ENCODE results near the gene SLAMF6. TPM values are rescaled to one million over a fixed set of nuclear protein-coding genes. Genes with fewer than 3 reads are reported as not detected.

The SLAMF6 gene
- total RNA-seq, 4 donors from 2014 or later, result 0.20 to 1.5 (median 0.46) TPM

DNA sequence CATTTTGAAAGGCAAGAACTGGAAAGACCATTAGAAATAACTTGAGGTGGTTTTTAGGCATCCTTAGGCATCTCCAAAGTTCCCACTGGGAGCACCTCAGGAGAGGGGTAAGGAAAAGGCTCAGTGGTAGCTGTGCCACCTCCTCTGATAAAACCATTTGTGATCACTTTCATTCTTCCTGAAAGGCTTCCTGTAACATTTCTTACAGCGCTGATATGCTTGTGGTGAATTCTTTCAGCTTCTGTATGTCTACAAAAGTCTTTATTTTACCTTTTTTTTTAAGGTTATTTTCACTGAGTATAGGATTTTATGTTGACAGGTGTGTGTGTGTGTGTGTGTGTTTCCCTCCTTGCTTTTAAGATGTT, 67.9 kb downstream of the SLAMF6 start:
- DNase-seq (ENCODE audit: low spot score in 2 of 2), result no peak
- TF ChIP-seq EP300 (IDR thresholded peaks at IDR 0.05), result no peak
- no peak for TF ChIP-seq POLR2A (IDR thresholded peaks at IDR 0.05)
- no peak for TF ChIP-seq CTCF (IDR thresholded peaks at IDR 0.05)
- Histone ChIP-seq H3K36me3 (no peaks in the 10 kb centered on the region), H3K4me1 (no peaks in the 10 kb centered on the region), H3K27me3 (no peaks in the 10 kb centered on the region), H3K9me3 (no peaks in the 10 kb centered on the region), H3K4me3 (no peak overlapping the region), H3K27ac (no peak overlapping the region)
- 82 to 90% methylated on average over 1 of the region's 1 CpG for WGBS, 2 donors

DNA sequence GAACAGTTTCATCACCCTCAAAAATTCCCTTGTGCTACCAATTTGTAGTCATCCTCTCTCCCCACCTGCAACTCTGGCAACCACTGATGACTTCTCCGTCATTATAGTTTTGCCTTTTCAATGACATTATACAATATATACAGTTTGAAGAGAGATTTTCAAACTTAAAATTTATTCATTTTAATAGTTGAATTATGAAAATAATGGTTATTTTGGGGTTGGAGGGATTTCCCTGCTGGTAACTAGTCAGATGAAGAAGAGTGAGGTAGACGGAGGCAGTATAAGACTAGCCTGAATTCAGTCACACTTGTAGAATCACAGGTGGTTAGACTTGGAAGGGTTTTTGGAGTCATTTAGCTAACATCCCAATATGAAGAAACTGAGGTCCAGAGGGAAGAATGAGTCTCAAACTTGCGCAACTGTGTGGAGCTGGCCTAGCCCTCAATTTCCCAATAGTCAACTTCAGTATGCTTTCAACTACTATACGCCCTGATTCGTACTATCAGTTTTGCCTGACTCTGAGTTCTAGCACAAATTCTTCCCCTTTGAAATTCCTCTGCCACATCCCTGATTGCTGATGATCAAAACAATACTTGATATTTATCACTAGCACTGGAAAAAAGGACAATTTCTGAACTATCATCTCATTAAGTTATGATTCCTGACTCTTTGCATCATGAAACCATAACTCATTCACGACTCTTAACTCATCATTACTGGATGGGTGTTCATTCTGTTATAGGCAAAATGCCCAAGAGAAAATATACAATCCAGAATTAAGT, 68.5 kb downstream of the SLAMF6 start:
- Histone ChIP-seq H3K27ac (no peak overlapping the region), H3K36me3 (no peaks in the 10 kb centered on the region), H3K4me1 (no peaks in the 10 kb centered on the region), H3K27me3 (no peaks in the 10 kb centered on the region), H3K4me3 (no peak overlapping the region), H3K9me3 (no peaks in the 10 kb centered on the region)
- no peak for TF ChIP-seq CTCF (IDR thresholded peaks at IDR 0.05)
- no peak for TF ChIP-seq EP300 (IDR thresholded peaks at IDR 0.05)
- TF ChIP-seq POLR2A (IDR thresholded peaks at IDR 0.05), result no peak
- 91% methylated on average over 6 of the region's 6 CpGs for WGBS, 2 donors
- no peak for DNase-seq (ENCODE audit: low spot score in 2 of 2)

DNA sequence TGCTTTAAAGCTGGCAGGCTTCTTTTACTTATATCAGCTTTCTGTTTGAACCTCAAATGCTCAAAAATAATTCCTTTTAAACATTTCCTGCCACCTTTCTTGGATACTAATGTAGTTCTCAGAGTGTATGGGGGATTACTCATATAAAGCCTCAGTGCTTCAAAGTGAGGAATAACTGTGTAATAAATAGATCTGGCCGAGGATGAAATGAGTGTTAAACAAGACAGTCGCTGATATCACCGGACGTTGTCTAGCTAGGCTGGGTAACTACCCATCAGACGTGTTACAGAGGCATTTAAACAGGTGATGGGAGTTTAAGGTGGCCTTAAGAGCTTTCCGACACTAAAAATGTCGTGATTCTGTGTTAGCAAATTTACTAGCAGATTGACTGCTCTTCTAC, 69.6 kb downstream of the SLAMF6 start:
- Histone ChIP-seq H3K9me3 (no peaks in the 10 kb centered on the region), H3K36me3 (no peaks in the 10 kb centered on the region), H3K27ac (no peak overlapping the region), H3K4me3 (no peak overlapping the region), H3K4me1 (no peaks in the 10 kb centered on the region), H3K27me3 (no peaks in the 10 kb centered on the region)
- 76 to 77% methylated on average over 7 of the region's 7 CpGs for WGBS, 2 donors
- no peak for DNase-seq (ENCODE audit: low spot score in 2 of 2)
- TF ChIP-seq EP300 (IDR thresholded peaks at IDR 0.05) (no peak), POLR2A (IDR thresholded peaks at IDR 0.05) (no peak), CTCF (IDR thresholded peaks at IDR 0.05) (no peak)

- Histone ChIP-seq H3K27me3 (no peaks in the 10 kb centered on the region), H3K4me1 (no peaks in the 10 kb centered on the region), H3K36me3 (no peaks in the 10 kb centered on the region), H3K27ac (no peak overlapping the region), H3K4me3 (no peak overlapping the region), H3K9me3 (no peaks in the 10 kb centered on the region)
- TF ChIP-seq CTCF (IDR thresholded peaks at IDR 0.05), result no peak
- TF ChIP-seq POLR2A (IDR thresholded peaks at IDR 0.05), result no peak
- TF ChIP-seq EP300 (IDR thresholded peaks at IDR 0.05), result no peak
- 84 to 89% methylated on average over 1 of the region's 1 CpG for WGBS, 2 donors
- no peak for DNase-seq (ENCODE audit: low spot score in 2 of 2)
Measured at GRCh38 chr1:160451859-160452232, 71.2 kb downstream of the SLAMF6 start.

- TF ChIP-seq CTCF (IDR thresholded peaks at IDR 0.05) (no peak), POLR2A (IDR thresholded peaks at IDR 0.05) (no peak), EP300 (IDR thresholded peaks at IDR 0.05) (no peak)
- Histone ChIP-seq H3K27ac (no peak overlapping the region), H3K4me3 (no peak overlapping the region), H3K4me1 (no peaks in the 10 kb centered on the region), H3K9me3 (no peaks in the 10 kb centered on the region), H3K27me3 (no peaks in the 10 kb centered on the region), H3K36me3 (no peaks in the 10 kb centered on the region)
- DNase-seq (ENCODE audit: low spot score in 2 of 2), result no peak
- 78 to 79% methylated on average over 7 of the region's 7 CpGs for WGBS, 2 donors
Measured at GRCh38 chr1:160451119-160451858, 71.8 kb downstream of the SLAMF6 start.
